HG02678 (cell line): ENCODE data around the gene TMEM131L.
A peak's percentile ranks its signal among the peaks of the same experiment; 100 is the strongest.
"Not testable (repeated sequence)": the region's sequence is repeated elsewhere in the genome, so short reads cannot be mapped to it uniquely, and the experiment has no call there.

Source experiments
- ATAC-seq: cut with Tn5 transposase; IDR thresholded peaks from one replicate; pipeline ENCODE4 v1.9.1; 2021; ENCODE audit warnings: mild to moderate bottlenecking, moderate library complexity; ENCODE audit not compliant: unreplicated experiment

The TMEM131L gene

GRCh38 chr4:153447175-153447905 is 18.8 kb upstream of the TMEM131L start:
- no peak for ATAC-seq

DNA sequence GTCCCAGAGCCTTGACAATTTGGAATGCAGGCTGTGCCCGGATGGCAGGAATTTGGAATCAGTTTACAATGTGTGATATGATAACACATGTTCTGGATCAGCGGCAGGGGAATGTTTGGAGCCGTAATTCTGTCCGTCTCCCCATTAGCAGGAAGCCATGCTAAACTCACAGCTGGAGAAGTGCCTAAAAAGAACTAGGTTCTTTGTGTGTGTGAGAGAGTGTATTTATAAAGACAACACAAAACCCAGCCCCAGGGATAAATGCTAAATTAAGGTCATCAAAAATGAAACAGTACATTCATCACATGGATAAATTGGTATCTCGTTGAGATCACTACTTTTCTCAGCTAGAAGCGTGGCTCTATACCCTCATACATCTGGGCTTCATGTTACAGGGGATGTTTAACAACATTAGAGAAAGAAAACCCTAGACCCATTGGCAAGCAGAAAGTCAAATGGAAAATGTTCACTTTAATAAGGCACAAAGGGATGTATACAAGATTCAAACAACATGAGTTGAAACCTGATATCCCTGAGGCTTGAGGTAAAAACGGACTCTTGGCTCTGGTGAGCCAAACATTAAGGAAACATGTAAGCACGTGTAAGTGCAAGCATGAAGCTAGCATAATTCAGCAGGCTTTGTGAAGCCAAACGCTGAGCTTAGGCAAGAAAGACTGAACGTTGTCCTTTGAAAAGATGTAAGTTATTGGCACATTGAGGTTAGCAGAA is 18.0 kb upstream of the TMEM131L start:
- no peak for ATAC-seq

DNA sequence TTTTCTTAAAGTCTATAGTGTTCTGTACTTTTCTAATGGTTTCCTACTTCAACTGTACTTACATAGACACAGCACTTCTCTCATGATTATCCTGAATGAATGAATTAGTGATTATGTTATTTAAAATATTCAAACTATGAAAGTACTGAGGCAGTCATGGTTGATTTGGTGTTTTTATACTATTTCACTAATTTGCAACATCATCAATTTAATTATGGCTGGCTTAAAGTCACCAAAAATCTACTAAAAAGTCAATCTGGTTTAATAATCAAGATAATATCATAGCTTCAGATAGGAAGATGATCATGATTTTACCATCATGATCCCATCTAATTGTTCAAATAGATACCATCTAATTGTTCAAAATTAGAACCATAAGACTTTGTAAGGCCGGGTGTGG is 16.8 kb upstream of the TMEM131L start:
- ATAC-seq = no peak

GRCh38 chr4:153450544-153450917 is 15.6 kb upstream of the TMEM131L start:
- ATAC-seq = no peak

- not testable (repeated sequence) for ATAC-seq
Observed at GRCh38 chr4:153451145-153451544, 15.0 kb upstream of the TMEM131L start.

- no peak for ATAC-seq
Observed at GRCh38 chr4:153451911-153452657, 14.1 kb upstream of the TMEM131L start.

DNA sequence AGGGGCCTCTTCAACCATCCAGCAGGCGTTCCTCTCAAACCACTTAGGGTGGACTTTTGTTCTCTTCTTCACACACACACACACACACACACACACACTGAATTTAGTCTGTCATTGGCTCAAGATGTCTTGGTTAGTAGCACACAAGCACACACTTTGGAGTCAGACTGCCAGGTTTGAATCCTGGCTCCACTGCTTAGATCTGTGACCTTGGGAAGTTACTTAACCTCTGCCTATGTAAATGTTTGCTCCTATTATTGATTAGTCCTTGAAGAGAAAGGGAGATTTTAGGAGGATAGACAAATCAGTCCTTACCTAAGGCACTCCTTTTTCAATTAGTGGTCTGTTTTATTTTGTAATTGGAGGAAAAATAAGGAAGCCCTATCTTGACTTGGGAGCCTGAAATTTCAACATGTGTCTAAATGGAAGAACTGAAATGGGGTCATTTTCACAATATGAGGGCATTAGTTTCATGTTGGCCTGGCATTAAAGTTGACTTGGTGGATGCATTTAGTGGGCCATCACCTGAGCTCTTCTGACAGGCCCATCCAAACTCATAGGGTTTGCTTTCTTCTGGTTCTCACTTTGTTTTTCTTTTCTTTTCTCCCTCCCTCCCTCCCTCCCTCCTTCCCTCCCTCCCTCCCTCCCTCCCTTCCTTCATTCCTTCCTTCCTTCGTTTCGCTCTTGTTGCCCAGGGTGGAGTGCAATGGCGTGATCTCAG is 13.3 kb upstream of the TMEM131L start:
- ATAC-seq = no peak

GRCh38 chr4:153453402-153453801 is 12.8 kb upstream of the TMEM131L start:
- ATAC-seq = no peak

DNA sequence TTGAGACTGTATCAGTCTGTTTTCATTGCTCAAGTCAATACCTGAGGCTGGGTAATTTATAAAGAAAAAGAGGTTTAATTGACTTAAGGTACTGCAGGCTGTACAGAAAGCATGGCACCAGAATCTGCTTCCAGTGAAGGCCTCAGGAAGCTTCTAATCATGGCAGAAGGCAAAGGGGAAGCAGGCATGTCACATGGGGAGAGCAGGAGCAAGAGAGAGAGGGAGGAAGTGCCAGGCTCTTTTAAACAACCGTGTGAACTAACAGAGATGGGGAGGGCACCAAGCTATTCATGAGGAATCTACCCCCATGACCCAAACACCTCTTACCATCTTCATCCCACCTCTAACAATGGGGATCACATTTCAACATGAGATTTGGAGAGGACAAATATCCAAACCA is 7.2 kb upstream of the TMEM131L start:
- ATAC-seq = no peak

DNA sequence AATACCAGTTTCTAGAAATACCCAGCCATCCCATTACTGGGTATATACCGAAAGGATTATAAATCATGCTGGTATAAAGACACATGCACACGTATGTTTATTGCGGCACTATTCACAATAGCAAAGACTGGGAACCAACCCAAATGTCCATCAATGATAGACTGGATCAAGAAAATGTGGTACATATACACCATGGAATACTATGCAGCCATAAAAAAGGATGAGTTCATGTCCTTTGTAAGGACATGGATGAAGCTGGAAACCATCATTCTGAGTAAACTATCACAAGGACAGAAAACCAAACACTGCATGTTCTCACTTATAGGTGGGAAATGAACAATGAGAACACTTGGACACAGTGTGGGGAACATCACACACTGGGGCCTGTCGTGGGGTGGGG is 4.6 kb upstream of the TMEM131L start:
- not testable (repeated sequence) for ATAC-seq

GRCh38 chr4:153464068-153464467 is 2.1 kb upstream of the TMEM131L start:
- ATAC-seq = no peak

DNA sequence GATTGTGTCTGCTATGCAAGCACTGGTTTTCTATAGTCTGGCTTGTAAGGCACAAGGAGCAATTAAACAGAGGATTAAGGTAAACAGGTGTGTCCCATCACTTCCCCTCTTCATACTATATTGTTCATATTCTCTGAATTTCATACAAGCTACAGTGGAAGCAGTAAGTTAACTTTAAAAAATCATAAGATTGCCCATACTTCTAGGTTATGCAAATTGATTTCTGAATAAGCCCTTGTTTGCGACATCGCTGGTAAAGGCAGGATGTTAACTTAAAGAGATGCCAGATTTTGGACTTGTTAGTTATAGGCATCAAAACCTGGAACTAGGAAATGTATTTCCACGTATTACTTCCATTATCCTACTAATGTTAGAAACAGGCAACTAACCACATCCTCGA is 1.0 kb upstream of the TMEM131L start:
- ATAC-seq = no peak

DNA sequence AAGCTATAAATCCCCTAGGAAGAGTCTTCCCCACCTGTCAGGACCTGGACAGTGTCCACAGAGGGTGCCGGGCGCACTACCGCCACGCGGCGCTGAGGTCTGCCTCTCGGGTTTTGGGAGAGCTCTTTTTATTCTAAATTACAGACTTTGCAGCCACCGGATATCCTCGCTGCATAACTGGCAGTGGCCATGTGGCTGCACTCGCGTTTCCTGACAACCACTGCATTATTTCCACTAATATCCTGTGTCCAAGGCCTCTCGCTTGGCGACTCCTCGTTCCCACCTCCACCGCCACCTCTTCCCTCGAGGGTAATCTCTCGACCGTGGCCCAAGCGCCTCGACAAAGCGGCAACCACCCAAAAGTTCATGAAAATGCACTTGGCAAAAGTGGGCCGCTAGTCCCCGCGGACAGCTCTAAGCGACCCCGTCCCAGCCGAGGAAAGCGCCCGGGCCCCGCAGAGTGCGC is 512 bp upstream of the TMEM131L start:
- ATAC-seq = peak; percentile 7

GRCh38 chr4:153466949-153467896 is 1.1 kb downstream of the TMEM131L start:
- peak; percentile 56 for ATAC-seq

- no peak for ATAC-seq
Observed at GRCh38 chr4:153467897-153468262, 1.7 kb downstream of the TMEM131L start.

GRCh38 chr4:153468587-153468986 is 2.4 kb downstream of the TMEM131L start:
- ATAC-seq = peak; percentile 26

DNA sequence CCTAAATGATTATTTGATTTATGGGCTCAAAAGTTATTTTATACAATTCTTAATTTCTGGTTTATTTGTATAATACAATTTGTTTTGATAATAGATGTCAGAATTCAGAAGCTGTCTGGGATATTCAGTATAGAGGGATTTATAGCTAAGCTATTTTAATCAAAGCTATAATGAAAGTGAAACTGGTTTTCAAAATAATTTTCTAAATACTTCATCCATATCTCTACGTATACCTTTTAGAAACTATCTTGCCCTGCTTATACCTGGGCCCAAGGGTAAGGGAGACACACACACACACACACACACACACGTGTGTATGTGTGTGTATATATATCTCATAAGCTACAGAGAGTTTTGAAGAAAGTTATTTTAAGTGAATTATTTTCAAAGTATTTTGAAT is 2.9 kb downstream of the TMEM131L start:
- no peak for ATAC-seq

GRCh38 chr4:153471071-153471697 is 5.0 kb downstream of the TMEM131L start:
- ATAC-seq = not testable (repeated sequence)

DNA sequence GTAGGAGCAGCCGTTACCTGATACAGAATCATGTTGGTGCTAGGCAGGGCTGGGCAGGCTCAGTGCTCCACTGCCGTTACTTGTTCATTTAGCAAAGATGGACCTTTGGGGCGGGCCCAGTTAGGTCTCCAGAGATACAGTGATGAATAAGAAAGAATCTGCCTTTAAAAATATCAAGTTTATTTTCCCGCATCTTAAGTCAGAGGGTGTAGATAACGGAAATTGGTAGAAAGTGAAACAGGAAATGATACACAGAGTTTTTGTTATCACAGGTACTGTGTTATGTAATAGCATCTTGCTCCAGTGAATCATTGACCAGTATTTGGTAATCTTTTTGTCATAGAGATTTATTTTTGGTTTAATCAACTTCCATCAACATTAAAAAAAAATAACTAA is 5.5 kb downstream of the TMEM131L start:
- ATAC-seq = peak; percentile 26
